PC-3 (cell line): ENCODE data around the gene IL17B. TPM values are rescaled to one million over a fixed set of nuclear protein-coding genes. Genes with fewer than 3 reads are reported as not detected.

ENCODE experiments used
- ATAC-seq: fragments of 200-7000 bp; cut with Tn5 transposase; 2 replicates; pipeline ENCODE4 v1.9.1; 2020; ENCODE audit warnings: mild to moderate bottlenecking, moderate library complexity
- BruUV-seq: library from RNA; stranded (reverse); fragments of 400-500 nt; replicated peaks from 2 replicates; lab custom pipeline; 2021; lab: Mats Ljungman, UMichigan
- CTCF ChIA-PET: fragments of 300-600 bp; sonication (Branson Sonifier 250); formaldehyde crosslinking; loops from one replicate; lab custom pipeline; 2022; ENCODE audit warnings: antibody characterized with exemption; lab: Charles Lee
- POLR2A ChIA-PET: fragments of 300-600 bp; sonication (Branson Sonifier 250); formaldehyde crosslinking; loops from one replicate; lab custom pipeline; 2022; ENCODE audit warnings: antibody characterized with exemption; ENCODE audit not compliant: unreplicated experiment; lab: Charles Lee
- DNase-seq: peaks from one replicate; pipeline ENCODE4 v3.0.0-alpha.2; 2015
- H2AFZ ChIP-seq: fragments of 300-600 bp; sonication (generic); 2 replicates; pipeline ENCODE4 v1.6.0; 2016; ENCODE audit warnings: antibody characterized with exemption, low read length
- H3F3A ChIP-seq: fragments of 300-600 bp; sonication (generic); one replicate; pipeline ENCODE4 v1.6.0; 2017; ENCODE audit warnings: antibody characterized with exemption, low read length, control low read depth, mild to moderate bottlenecking; ENCODE audit not compliant: unreplicated experiment
- H3K27ac ChIP-seq: fragments of 300-600 bp; sonication (generic); 2 replicates; pipeline ENCODE4 v1.5.1; 2016; ENCODE audit warnings: mild to moderate bottlenecking, low read length
- H3K27me3 ChIP-seq: fragments of 300-600 bp; sonication (generic); 2 replicates; pipeline ENCODE4 v1.6.1; 2016; ENCODE audit warnings: low read length, mixed read lengths
- H3K36me3 ChIP-seq: fragments of 300-600 bp; sonication (generic); 2 replicates; pipeline ENCODE4 v1.6.1; 2016; ENCODE audit warnings: low read depth, mixed run types, low read length, mixed read lengths
- H3K4me1 ChIP-seq: fragments of 300-600 bp; sonication (generic); 2 replicates; pipeline ENCODE4 v1.5.1; 2016; ENCODE audit warnings: low read length; ENCODE audit not compliant: insufficient read depth
- H3K4me2 ChIP-seq: fragments of 300-600 bp; sonication (generic); 2 replicates; pipeline ENCODE4 v1.6.0; 2016; ENCODE audit warnings: low read length
- H3K4me3 ChIP-seq: fragments of 300-600 bp; sonication (generic); 2 replicates; pipeline ENCODE4 v1.5.1; 2016; ENCODE audit warnings: mild to moderate bottlenecking, low read length, mixed read lengths
- H3K79me2 ChIP-seq: fragments of 300-600 bp; sonication (generic); 2 replicates; pipeline ENCODE4 v1.6.1; 2017; ENCODE audit warnings: low read length, mixed read lengths
- H3K9ac ChIP-seq: fragments of 300-600 bp; sonication (generic); 2 replicates; pipeline ENCODE4 v1.6.0; 2016; ENCODE audit warnings: mild to moderate bottlenecking, low read length
- H3K9me2 ChIP-seq: fragments of 300-600 bp; sonication (generic); replicated peaks from 2 replicates; pipeline ENCODE4 v1.6.1; 2016; ENCODE audit warnings: mixed run types, low read length, mixed read lengths
- H3K9me3 ChIP-seq: fragments of 300-600 bp; sonication (generic); 2 replicates; pipeline ENCODE4 v1.6.1; 2016; ENCODE audit warnings: low read length, mixed read lengths
- H4K20me1 ChIP-seq: fragments of 300-600 bp; sonication (generic); 2 replicates; pipeline ENCODE4 v1.6.1; 2016; ENCODE audit warnings: low read length, mixed read lengths
- CTCF ChIP-seq: fragments of 300-600 bp; sonication (generic); conservative IDR thresholded peaks from 2 replicates; pipeline ENCODE4 v1.5.1; 2017; ENCODE audit warnings: antibody characterized with exemption, low read depth, mild to moderate bottlenecking, low read length
- EZH2 ChIP-seq: fragments of 300-600 bp; sonication (generic); IDR thresholded peaks from one replicate; pipeline ENCODE4 v1.6.1; 2017; ENCODE audit warnings: antibody characterized with exemption, mild to moderate bottlenecking, low read length; ENCODE audit not compliant: unreplicated experiment
- EZH2phosphoT487 ChIP-seq: fragments of 300-600 bp; sonication (generic); IDR thresholded peaks from 2 replicates; pipeline ENCODE4 v1.6.1; 2018; ENCODE audit warnings: mild to moderate bottlenecking, antibody characterized with exemption, low read length, borderline replicate concordance
- intact Hi-C: fragments of 100-400 bp; cut with micrococcal nuclease; formaldehyde crosslinking; loops from 2 replicates; pipeline ENCODE4 v1.9.0; 2023
- total RNA-seq: library from RNA; depleted of rRNA; stranded (reverse); fragments of >200 nt; gene quantifications from 2 replicates; pipeline ENCODE4 v1.2.3, GENCODE V29; 2014

IL17B gene
- total RNA-seq, 1 experiment from 2014 or later = not detected

GRCh38 chr5:149426931-149427330 lies 47.8 kb upstream of the IL17B start:
- CTCF ChIA-PET = no interaction called here

GRCh38 chr5:149425729-149426128 lies 46.6 kb upstream of the IL17B start:
- Histone ChIP-seq H3K9me3 (no peaks in the 10 kb centered on the region), H4K20me1 (no peaks in the 10 kb centered on the region), H3K4me3 (no peak overlapping the region), H3K9me2 (no peaks in the 10 kb centered on the region), H3K4me1 (peaks cover under 1% of the 10 kb centered on the region; the same call in 1 of the 2 replicates), H3K79me2 (no peaks in the 10 kb centered on the region), H3K4me2 (no peak overlapping the region), H3K9ac (no peak overlapping the region), H3K36me3 (no peaks in the 10 kb centered on the region), H2AFZ (no peak overlapping the region), H3K27ac (no peak overlapping the region), H3K27me3 (no peaks in the 10 kb centered on the region), H3F3A (no peaks in the 10 kb centered on the region)
- intact Hi-C loops = no loop called here
- DNase-seq = no peak
- CTCF ChIA-PET = no interaction called here
- TF ChIP-seq EZH2phosphoT487 (no peak), CTCF (no peak), EZH2 (no peak)
- ATAC-seq = no peak
- BruUV-seq = no TSS peak
- POLR2A ChIA-PET = no interaction called here

More at GRCh38 chr5:149426931-149427330, 47.8 kb upstream of the IL17B start:
- intact Hi-C loops = no loop called here
- no peak overlapping the region for H3K27ac ChIP-seq
- no peak overlapping the region for H3K4me3 ChIP-seq
- H3K27me3 ChIP-seq = no peaks in the 10 kb centered on the region
- peak; percentile 44 for DNase-seq
- H3K4me1 ChIP-seq = peaks cover 3% of the 10 kb centered on the region; the same call in 1 of the 2 replicates
- no peaks in the 10 kb centered on the region for H4K20me1 ChIP-seq
- H2AFZ ChIP-seq = no peak overlapping the region
- no peak overlapping the region for H3K4me2 ChIP-seq
- H3K9ac ChIP-seq = no peak overlapping the region
- no peak for ATAC-seq
- no peaks in the 10 kb centered on the region for H3K36me3 ChIP-seq
- H3K9me2 ChIP-seq = no peaks in the 10 kb centered on the region
- no peaks in the 10 kb centered on the region for H3F3A ChIP-seq
- no peaks in the 10 kb centered on the region for H3K9me3 ChIP-seq
- no TSS peak for BruUV-seq
- H3K79me2 ChIP-seq = no peaks in the 10 kb centered on the region
- TF ChIP-seq CTCF (no peak), EZH2 (no peak), EZH2phosphoT487 (no peak)
- POLR2A ChIA-PET = interaction anchor here (0.6 kb wide), 2 partner anchors 67 to 590 kb away, joined by 3 to 7 read pairs; no protein-coding TSS in a partner anchor

- Histone ChIP-seq H3K4me2 (no peak overlapping the region), H3K4me1 (no peaks in the 10 kb centered on the region)
- POLR2A ChIA-PET = no interaction called here
These were observed 45.6 kb upstream of the IL17B start for GRCh38 chr5:149424371-149425315.

More at GRCh38 chr5:149424371-149425315, 45.6 kb upstream of the IL17B start:
- ATAC-seq = no peak
- H3K27ac ChIP-seq = no peak overlapping the region
- TF ChIP-seq CTCF = no peak
- TF ChIP-seq EZH2phosphoT487 = no peak
- TF ChIP-seq EZH2 = no peak
- H3K36me3 ChIP-seq = no peaks in the 10 kb centered on the region
- DNase-seq = no peak
- no peak overlapping the region for H3K9ac ChIP-seq
- H3K27me3 ChIP-seq = no peaks in the 10 kb centered on the region
- H3K9me3 ChIP-seq = no peaks in the 10 kb centered on the region
- no TSS peak for BruUV-seq
- intact Hi-C loops = no loop called here
- H3F3A ChIP-seq = no peaks in the 10 kb centered on the region
- H4K20me1 ChIP-seq = no peaks in the 10 kb centered on the region
- no peak overlapping the region for H2AFZ ChIP-seq
- no peaks in the 10 kb centered on the region for H3K9me2 ChIP-seq
- no peak overlapping the region for H3K4me3 ChIP-seq
- H3K79me2 ChIP-seq = no peaks in the 10 kb centered on the region
- CTCF ChIA-PET = no interaction called here
